HG02610 (cell line): ENCODE data around the gene SLC66A3.

Source experiments
- ATAC-seq: cut with Tn5 transposase; IDR thresholded peaks from one replicate; pipeline ENCODE4 v1.9.1; 2021; ENCODE audit warnings: mild to moderate bottlenecking, moderate library complexity; ENCODE audit not compliant: unreplicated experiment

The SLC66A3 gene

DNA sequence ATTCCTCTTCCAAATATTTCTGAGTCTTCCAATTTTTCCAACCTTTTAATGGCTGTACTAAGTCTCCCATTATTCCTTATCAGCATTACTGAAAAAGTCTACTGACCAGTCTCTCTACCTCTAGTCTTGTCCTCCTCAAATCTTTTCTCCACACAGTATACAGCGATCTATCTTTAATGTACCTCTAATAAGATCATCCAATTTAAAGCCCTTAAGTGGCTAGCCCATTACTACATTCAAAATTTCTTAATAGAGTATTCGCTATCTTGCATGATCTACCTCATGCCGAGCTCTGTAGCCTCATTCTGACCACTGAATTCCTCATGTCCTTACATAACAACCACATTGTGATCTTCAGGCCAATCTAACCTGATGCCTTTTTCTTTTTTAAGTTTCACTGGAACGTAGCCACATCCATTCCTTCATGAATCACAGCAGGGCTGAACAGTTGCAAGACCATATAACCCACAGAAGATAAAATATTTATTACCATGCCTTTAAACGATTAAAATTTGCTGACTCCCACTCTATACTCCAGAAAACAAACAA, 57.9 kb downstream of the SLC66A3 start:
- no peak for ATAC-seq

DNA sequence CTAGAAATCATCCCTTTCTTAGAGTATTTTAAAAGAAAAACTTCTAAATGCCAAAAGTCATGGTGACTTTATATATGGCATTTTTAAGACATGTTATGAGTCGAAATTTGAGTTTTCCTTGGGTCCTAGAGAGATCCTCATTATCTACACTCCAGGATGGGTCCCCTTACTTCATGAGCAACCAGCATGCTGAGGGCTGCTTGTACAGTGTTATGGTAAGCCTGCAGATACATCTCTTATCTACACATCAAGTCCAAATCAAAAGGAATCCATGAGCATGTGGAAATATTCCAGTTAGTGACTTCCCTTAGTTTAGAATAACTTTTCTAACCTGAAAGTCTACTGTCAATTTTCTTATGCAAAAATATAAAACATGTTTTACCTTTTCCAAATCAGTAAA, 58.7 kb downstream of the SLC66A3 start:
- no peak for ATAC-seq

DNA sequence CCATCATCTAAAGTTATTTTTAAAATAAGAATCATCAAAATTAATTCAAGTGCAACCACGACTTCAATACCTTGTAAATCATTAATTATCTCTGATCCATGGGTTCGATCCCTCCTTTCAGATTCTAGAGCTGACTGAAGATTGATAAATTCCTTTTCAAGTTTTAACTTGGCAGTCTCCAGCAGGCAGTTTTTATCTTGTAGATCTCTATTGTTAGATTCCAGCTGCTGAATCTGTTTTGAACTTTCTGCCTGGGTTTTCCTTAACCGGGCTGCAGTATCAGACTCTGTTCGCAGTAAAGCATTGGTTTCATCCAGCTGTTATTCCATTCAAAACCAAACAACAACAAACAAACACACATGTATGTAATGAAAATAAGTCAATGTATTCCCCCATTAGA, 59.5 kb downstream of the SLC66A3 start:
- no peak for ATAC-seq

GRCh38 chr2:11215407-11215806, 60.1 kb downstream of the SLC66A3 start:
- no peak for ATAC-seq

- no peak for ATAC-seq
Measured at GRCh38 chr2:11220445-11220844, 65.2 kb downstream of the SLC66A3 start.

DNA sequence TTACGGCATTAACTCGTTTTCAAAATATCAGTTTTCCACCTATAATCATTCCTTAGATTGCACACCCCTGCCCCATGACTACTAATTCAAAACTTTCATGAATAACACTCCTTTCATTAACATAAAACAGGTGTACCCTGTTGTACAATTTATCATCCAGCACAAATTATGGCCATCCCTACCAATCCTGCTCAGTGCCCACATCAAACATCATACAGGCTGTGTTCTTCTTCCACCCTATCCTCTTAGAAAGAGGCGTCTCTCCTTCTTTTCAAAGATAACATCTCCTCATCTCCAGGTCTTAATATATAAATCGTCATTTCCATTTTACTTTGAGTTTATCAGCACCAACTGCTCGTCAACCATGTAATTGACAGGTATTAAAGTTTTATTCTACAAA, 67.6 kb downstream of the SLC66A3 start:
- ATAC-seq, result no peak

DNA sequence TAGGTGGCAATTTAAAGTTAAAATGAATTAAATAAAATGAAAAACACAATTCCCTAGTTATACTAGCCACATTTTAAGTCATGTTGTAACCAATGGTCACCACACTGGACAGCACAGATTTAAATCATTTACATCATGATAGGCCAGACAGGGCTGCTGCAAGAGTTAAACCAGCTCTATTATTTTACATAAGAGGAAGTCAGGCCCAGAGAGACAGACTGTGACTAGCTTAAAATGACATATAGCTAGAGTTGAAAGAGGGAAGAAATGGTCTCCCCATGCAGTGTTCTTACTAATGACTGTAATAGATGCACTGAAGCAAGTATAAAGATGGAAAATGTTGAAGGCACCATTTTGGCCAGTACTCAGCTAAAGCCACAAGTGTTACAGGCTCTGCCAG, 69.6 kb downstream of the SLC66A3 start:
- peak; percentile 77 for ATAC-seq

GRCh38 chr2:11227595-11227994, 72.3 kb downstream of the SLC66A3 start:
- no peak for ATAC-seq
